SK-N-SH treated with all-trans-retinoic acid at 6 μM for 48 hours (cell line): Measurements from ENCODE around the gene ARSG.

ENCODE experiments used
- ARNTL ChIP-seq: fragments of 450-650 bp; formaldehyde crosslinking; IDR thresholded peaks from 2 replicates; pipeline ENCODE4 v1.5.0; 2020; ENCODE audit warnings: low read depth, mild to moderate bottlenecking, moderate library complexity, borderline replicate concordance
- CSDC2 ChIP-seq: fragments of 250-450 bp; sonication (Bioruptor Pico); IDR thresholded peaks from 2 replicates; pipeline ENCODE4 v1.5.0; 2020; ENCODE audit warnings: mild to moderate bottlenecking, moderate library complexity
- ESRRG ChIP-seq: fragments of 250-450 bp; sonication (Bioruptor Pico); IDR thresholded peaks from 2 replicates; pipeline ENCODE4 v1.6.1; 2021; ENCODE audit warnings: mild to moderate bottlenecking
- PPARA ChIP-seq: fragments of 250-450 bp; sonication (Bioruptor Pico); IDR thresholded peaks from 2 replicates; pipeline ENCODE4 v1.5.0; 2020; ENCODE audit warnings: mild to moderate bottlenecking, borderline replicate concordance
- RARB ChIP-seq: fragments of 250-450 bp; sonication (Bioruptor Pico); IDR thresholded peaks from 2 replicates; pipeline ENCODE4 v1.8.0; 2021; ENCODE audit warnings: mild to moderate bottlenecking, moderate library complexity
- SNAI2 ChIP-seq: fragments of 250-450 bp; sonication (Bioruptor Pico); IDR thresholded peaks from 2 replicates; pipeline ENCODE4 v1.5.0; 2020; ENCODE audit warnings: mild to moderate bottlenecking, moderate library complexity
- ZFP3 ChIP-seq: fragments of 250-450 bp; sonication (Bioruptor Pico); IDR thresholded peaks from 2 replicates; pipeline ENCODE4 v1.5.0; 2020; ENCODE audit warnings: mild to moderate bottlenecking, moderate library complexity
- ZFP30 ChIP-seq: fragments of 450-650 bp; formaldehyde crosslinking; IDR thresholded peaks from 2 replicates; pipeline ENCODE4 v1.5.0; 2022; ENCODE audit warnings: mild to moderate bottlenecking, moderate library complexity
- ZNF565 ChIP-seq: fragments of 450-650 bp; formaldehyde crosslinking; conservative IDR thresholded peaks from 2 replicates; pipeline ENCODE4 v1.5.0; 2020; ENCODE audit warnings: low read depth, mild to moderate bottlenecking, moderate library complexity
- TF ChIP-seq, protein P1 (sequence below): fragments of 250-450 bp; sonication (Bioruptor Pico); IDR thresholded peaks from 2 replicates; pipeline ENCODE4 v1.5.1; 2021; ENCODE audit warnings: mild to moderate bottlenecking, moderate library complexity

DNA sequence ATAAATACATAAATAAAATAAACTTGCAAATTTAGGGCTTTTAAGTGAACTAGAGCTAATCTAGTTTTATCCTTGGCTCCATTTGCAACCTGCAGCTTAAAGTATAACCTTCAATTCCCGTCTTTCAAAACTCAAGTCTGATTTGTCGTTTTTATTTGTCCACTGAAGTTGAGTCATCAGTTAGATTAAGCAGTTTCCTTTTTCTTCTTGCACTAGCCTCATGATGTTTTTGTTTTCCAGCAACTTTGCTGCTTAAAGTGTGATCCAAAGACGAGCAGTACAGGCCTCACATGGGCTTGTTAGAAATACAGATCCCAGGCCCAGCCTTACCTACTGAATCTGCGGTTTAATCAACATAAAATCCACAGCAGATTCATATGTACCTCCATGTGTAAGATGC is 13.8 kb downstream of the ARSG start:
- TF ChIP-seq RARB (no peak), ZNF565 (no peak), ARNTL (CRISPR knock-in tag) (no peak), ZFP30 (CRISPR knock-in tag) (no peak), CSDC2 (CRISPR knock-in tag) (no peak), SNAI2 (no peak), PPARA (CRISPR knock-in tag) (no peak), ZFP3 (CRISPR knock-in tag) (no peak), ESRRG (CRISPR knock-in tag) (no peak)
- TF ChIP-seq, protein P1, sequence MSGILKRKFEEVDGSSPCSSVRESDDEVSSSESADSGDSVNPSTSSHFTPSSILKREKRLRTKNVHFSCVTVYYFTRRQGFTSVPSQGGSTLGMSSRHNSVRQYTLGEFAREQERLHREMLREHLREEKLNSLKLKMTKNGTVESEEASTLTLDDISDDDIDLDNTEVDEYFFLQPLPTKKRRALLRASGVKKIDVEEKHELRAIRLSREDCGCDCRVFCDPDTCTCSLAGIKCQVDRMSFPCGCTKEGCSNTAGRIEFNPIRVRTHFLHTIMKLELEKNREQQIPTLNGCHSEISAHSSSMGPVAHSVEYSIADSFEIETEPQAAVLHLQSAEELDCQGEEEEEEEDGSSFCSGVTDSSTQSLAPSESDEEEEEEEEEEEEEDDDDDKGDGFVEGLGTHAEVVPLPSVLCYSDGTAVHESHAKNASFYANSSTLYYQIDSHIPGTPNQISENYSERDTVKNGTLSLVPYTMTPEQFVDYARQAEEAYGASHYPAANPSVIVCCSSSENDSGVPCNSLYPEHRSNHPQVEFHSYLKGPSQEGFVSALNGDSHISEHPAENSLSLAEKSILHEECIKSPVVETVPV (CRISPR knock-in tag), result no peak
